HFFc6 (cell line): ENCODE results near the gene PNPLA6. TPM values are rescaled to one million over a fixed set of nuclear protein-coding genes. Genes with fewer than 3 reads are reported as not detected.

Experiments
- DNase-seq: peaks from one replicate; pipeline ENCODE4 v3.0.0-alpha.2; 2018
- H3K27ac Mint-ChIP-seq: 2 replicates; pipeline ENCODE4 v1.8.0; 2020; ENCODE audit warnings: mild to moderate bottlenecking, mixed read lengths
- H3K27me3 Mint-ChIP-seq: 2 replicates; pipeline ENCODE4 v1.8.0; 2021; ENCODE audit warnings: mild to moderate bottlenecking, moderate library complexity, mixed read lengths; ENCODE audit not compliant: insufficient read depth
- H3K36me3 Mint-ChIP-seq: 2 replicates; pipeline ENCODE4 v1.8.0; 2021; ENCODE audit warnings: low read depth, mixed read lengths
- H3K4me1 Mint-ChIP-seq: 2 replicates; pipeline ENCODE4 v1.8.0; 2020; ENCODE audit warnings: low read depth, mixed read lengths
- H3K4me3 Mint-ChIP-seq: 2 replicates; pipeline ENCODE4 v1.8.0; 2020; ENCODE audit warnings: mild to moderate bottlenecking, moderate library complexity, mixed read lengths
- H3K9me3 Mint-ChIP-seq: 2 replicates; pipeline ENCODE4 v1.8.0; 2020; ENCODE audit warnings: mild to moderate bottlenecking, mixed read lengths
- total RNA-seq, 6 experiments: library from RNA; stranded (reverse); fragmentation: NEBNext Ultra II Directional; extraction: Animal tissue kit (Norgen Biotek cat#: 25700); gene quantifications; 2 replicates in 1 of 6; 3 replicates in 5 of 6; pipeline ENCODE4 v1.2.3, GENCODE V29; 2021
- TF ChIP-seq, protein P1 (sequence below): fragments of 200-600 bp; sonication (generic); IDR thresholded peaks from 2 replicates; pipeline ENCODE4 v1.5.0; 2021; ENCODE audit warnings: antibody characterized with exemption, mild to moderate bottlenecking

Gene PNPLA6
- total RNA-seq, 6 experiments from 2014 or later = 123 to 157 (median 138) TPM

DNA sequence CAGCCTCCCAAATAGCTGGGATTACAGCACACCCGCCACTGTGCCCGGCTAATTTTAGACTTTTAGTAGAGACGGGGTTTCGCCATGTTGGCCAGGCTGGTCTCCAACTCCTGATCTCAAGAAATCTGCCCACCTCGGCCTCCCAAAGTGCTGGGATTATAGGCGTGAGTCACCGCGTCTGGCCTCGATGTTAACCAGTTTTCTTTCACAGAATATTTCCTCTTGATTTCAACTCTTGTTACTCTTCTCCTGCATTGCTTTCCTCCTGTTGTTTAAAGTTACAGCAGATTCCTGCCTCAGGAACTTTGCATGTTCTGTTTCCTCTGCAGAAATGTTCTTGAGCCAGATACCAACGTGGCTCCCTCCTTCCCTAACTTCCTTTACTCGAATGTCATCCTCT lies 43.0 kb upstream of the PNPLA6 start:
- peaks cover 2% of the 10 kb centered on the region for H3K27me3 Mint-ChIP-seq
- TF ChIP-seq, protein P1, sequence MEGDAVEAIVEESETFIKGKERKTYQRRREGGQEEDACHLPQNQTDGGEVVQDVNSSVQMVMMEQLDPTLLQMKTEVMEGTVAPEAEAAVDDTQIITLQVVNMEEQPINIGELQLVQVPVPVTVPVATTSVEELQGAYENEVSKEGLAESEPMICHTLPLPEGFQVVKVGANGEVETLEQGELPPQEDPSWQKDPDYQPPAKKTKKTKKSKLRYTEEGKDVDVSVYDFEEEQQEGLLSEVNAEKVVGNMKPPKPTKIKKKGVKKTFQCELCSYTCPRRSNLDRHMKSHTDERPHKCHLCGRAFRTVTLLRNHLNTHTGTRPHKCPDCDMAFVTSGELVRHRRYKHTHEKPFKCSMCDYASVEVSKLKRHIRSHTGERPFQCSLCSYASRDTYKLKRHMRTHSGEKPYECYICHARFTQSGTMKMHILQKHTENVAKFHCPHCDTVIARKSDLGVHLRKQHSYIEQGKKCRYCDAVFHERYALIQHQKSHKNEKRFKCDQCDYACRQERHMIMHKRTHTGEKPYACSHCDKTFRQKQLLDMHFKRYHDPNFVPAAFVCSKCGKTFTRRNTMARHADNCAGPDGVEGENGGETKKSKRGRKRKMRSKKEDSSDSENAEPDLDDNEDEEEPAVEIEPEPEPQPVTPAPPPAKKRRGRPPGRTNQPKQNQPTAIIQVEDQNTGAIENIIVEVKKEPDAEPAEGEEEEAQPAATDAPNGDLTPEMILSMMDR = no peak
- no peaks in the 10 kb centered on the region for H3K9me3 Mint-ChIP-seq
- DNase-seq = no peak
- no peak overlapping the region for H3K27ac Mint-ChIP-seq
- no peaks in the 10 kb centered on the region for H3K36me3 Mint-ChIP-seq
- H3K4me1 Mint-ChIP-seq = peaks cover 33% of the 10 kb centered on the region
- H3K4me3 Mint-ChIP-seq = no peak overlapping the region

DNA sequence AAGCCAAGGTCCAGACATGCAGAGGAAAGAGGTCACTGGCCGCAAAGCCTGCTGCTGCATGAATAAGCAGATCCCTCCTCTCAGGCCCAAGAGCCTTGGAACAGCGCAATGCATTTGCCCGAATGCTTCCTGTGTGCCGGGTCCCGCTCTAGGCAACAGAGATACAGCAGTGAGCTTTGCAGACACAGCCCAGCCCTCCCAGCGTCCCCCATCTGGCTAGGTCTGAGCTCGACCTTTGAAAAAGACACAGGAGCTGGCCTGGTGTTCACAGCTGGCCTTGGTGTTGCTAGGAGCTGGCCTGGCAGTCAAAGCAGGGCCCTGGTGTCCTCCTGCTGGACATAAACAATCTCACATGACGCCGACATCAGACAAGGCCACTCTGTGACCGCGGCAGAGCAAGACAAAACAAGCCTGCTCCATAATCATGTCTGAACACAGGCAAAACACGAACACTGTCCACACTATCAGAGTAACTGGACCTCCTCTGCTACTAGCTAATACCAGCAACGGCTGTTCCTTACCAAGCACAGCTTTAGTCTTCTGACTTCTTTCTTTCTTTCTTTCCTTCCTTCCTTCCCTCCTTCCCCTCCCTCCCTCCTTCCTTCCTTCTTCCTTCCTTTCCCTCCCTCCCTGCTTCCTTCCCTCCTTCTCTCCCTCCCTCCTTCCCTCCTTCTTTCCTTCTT lies 41.0 kb upstream of the PNPLA6 start:
- Mint-ChIP-seq H3K27ac (peak overlapping the region; percentile 69; the same call in 1 of the 2 replicates), H3K4me1 (peaks cover 27% of the 10 kb centered on the region), H3K4me3 (peak overlapping the region; percentile 24; the same call in 1 of the 2 replicates), H3K36me3 (no peaks in the 10 kb centered on the region), H3K9me3 (no peaks in the 10 kb centered on the region), H3K27me3 (peaks cover 10% of the 10 kb centered on the region)
- TF ChIP-seq, protein P1 = peak; percentile 41
- DNase-seq = no peak

DNA sequence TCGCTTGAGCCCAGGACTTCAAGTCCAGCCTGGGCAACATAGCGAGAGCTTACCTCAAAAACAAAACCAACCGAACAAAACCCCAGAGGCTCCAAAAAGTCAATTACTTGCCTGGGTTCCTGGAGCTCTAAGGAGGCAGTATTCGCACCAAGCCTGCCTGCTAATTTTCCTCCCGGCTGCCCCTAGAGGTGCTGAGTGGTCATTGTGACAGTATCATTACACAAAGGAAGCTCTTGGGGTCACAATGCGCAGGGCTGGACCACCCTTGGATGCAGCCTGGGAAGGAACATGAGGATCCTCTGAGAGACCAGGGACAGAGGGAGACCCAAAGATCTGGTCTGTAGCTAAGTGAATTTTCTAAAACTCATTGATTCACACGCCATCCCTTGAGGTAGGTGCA lies 38.2 kb upstream of the PNPLA6 start:
- no peak overlapping the region for H3K27ac Mint-ChIP-seq
- H3K4me1 Mint-ChIP-seq = peaks cover 22% of the 10 kb centered on the region
- no peak overlapping the region for H3K4me3 Mint-ChIP-seq
- no peaks in the 10 kb centered on the region for H3K36me3 Mint-ChIP-seq
- TF ChIP-seq, protein P1 = peak; percentile 63
- no peak for DNase-seq
- H3K27me3 Mint-ChIP-seq = peaks cover 22% of the 10 kb centered on the region
- H3K9me3 Mint-ChIP-seq = no peaks in the 10 kb centered on the region

DNA sequence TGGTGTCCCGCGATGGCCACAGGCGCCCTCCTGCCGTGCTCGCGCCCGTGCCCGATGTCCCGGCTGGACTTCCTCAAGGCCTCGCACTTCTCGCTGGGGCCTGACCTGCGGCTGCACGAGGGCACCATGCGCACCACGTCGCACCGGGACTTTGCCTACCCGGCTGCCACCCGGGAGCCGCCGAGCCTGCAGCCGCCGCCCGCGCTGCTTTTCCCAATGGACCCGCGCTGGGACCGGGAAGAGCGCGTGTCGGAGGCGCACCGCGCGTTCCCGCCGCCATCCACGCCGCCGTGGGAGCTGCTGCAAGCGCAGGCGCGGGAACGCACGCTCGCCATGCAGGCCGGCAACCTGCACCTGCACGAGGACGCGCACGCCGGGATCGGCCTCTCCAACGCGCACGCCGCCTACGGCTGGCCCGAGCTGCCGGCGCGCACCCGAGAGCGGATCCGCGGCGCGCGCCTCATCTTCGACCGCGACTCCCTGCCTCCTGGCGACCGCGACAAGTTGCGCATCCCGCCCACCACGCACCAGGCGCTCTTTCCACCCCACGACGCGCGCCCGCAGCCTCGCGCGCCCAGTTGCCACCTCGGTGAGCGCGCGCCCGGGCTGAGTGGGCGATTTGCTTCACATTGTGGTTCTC lies 34.6 kb upstream of the PNPLA6 start:
- H3K27me3 Mint-ChIP-seq = peaks cover 27% of the 10 kb centered on the region
- H3K4me3 Mint-ChIP-seq = no peak overlapping the region
- no peak for DNase-seq
- TF ChIP-seq, protein P1 = no peak
- H3K36me3 Mint-ChIP-seq = no peaks in the 10 kb centered on the region
- no peak overlapping the region for H3K27ac Mint-ChIP-seq
- no peaks in the 10 kb centered on the region for H3K9me3 Mint-ChIP-seq
- H3K4me1 Mint-ChIP-seq = no peaks in the 10 kb centered on the region

DNA sequence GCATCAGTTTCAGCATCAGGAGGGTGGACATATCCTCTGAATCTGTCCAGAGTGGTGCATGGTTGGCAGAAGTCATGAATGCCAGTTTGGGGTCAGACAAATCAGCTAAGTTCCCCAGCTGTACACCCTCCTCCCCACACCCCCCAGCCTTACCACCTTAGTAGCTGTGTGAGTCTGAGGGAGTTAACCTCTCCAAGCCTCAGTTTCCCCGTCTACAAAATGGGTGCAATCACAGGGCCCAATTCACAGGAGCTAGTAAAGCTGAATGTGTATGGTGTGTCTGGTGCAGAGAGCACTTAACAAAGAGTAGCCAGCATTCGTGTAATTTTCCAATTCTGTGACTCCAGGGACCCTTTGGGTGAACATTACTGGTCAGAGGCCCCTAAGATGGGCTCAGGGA lies 33.0 kb upstream of the PNPLA6 start:
- peaks cover 25% of the 10 kb centered on the region for H3K27me3 Mint-ChIP-seq
- no peak for DNase-seq

More for the DNA sequence above, 33.0 kb upstream of the PNPLA6 start:
- no peaks in the 10 kb centered on the region for H3K9me3 Mint-ChIP-seq
- no peak overlapping the region for H3K4me3 Mint-ChIP-seq
- H3K4me1 Mint-ChIP-seq = no peaks in the 10 kb centered on the region
- H3K36me3 Mint-ChIP-seq = no peaks in the 10 kb centered on the region
- TF ChIP-seq, protein P1 = no peak
- no peak overlapping the region for H3K27ac Mint-ChIP-seq
